Subcutaneous abdominal adipose tissue (tissue), 5 donors: Measurements from ENCODE around the gene SNX9.
"Not testable (repeated sequence)": the region's sequence is repeated elsewhere in the genome, so short reads cannot be mapped to it uniquely, and the experiment has no call there.

Experiments
- H3K27ac ChIP-seq: one replicate; pipeline ENCODE4 v1.7.0; 2013; ENCODE audit warnings: low read depth, mild to moderate bottlenecking, inconsistent platforms, low read length, moderate library complexity
- H3K27me3 ChIP-seq, 5 donors: one replicate each; pipeline ENCODE4 v1.7.0; 2013; ENCODE audit warnings: low read length in 5 of 5, inconsistent platforms in 1 of 5; ENCODE audit not compliant: control insufficient read depth in 5 of 5, insufficient read depth in 4 of 5
- H3K36me3 ChIP-seq, 5 donors: one replicate each; pipeline ENCODE4 v1.7.0; 2013; ENCODE audit warnings: low read length in 5 of 5; ENCODE audit not compliant: control insufficient read depth in 5 of 5, insufficient read depth in 5 of 5
- H3K4me1 ChIP-seq, 5 donors: one replicate each; pipeline ENCODE4 v1.7.0; 2013; ENCODE audit warnings: low read length in 5 of 5, mild to moderate bottlenecking in 3 of 5, moderate library complexity in 1 of 5; ENCODE audit not compliant: control insufficient read depth in 5 of 5, insufficient read depth in 5 of 5
- H3K4me3 ChIP-seq, 5 donors: one replicate each; pipeline ENCODE4 v1.7.0; 2013; ENCODE audit warnings: low read length in 5 of 5, low read depth in 1 of 5
- H3K9ac ChIP-seq, 5 donors: one replicate each; pipeline ENCODE4 v1.7.0; 2013; ENCODE audit warnings: low read length in 5 of 5, mild to moderate bottlenecking in 4 of 5, moderate library complexity in 3 of 5
- H3K9me3 ChIP-seq, 5 donors: one replicate each; pipeline ENCODE4 v1.7.0; 2013; ENCODE audit warnings: low read length in 5 of 5; ENCODE audit not compliant: control insufficient read depth in 5 of 5
- donor health status: healthy.
- donor health status: healthy.
- donor health status: healthy.
- donor health status: healthy.
- donor health status: healthy.

SNX9 gene

GRCh38 chr6:157799561-157799960 lies 23.5 kb upstream of the SNX9 start:
- H3K4me1 ChIP-seq, result peaks cover 0 to 15% (median 10%) of the 10 kb centered on the region in 5 donors
- H3K36me3 ChIP-seq, H3K9me3 ChIP-seq, H3K27me3 ChIP-seq, H3K9ac ChIP-seq, H3K27ac ChIP-seq, H3K4me3 ChIP-seq: not testable (repeated sequence)

GRCh38 chr6:157800420-157801237 lies 22.4 kb upstream of the SNX9 start:
- H3K9ac ChIP-seq, result no peak overlapping the region
- no peak overlapping the region for H3K4me3 ChIP-seq
- no peak overlapping the region for H3K27ac ChIP-seq
- no peaks in the 10 kb centered on the region for H3K36me3 ChIP-seq
- peaks cover 0 to 10% (median 6%) of the 10 kb centered on the region in 5 donors for H3K4me1 ChIP-seq
- H3K9me3 ChIP-seq, result no peaks in the 10 kb centered on the region
- no peaks in the 10 kb centered on the region for H3K27me3 ChIP-seq

GRCh38 chr6:157804448-157805327 lies 18.4 kb upstream of the SNX9 start:
- no peaks in the 10 kb centered on the region for H3K27me3 ChIP-seq
- no peak overlapping the region for H3K27ac ChIP-seq
- H3K9me3 ChIP-seq, result peaks cover 0 to 5% (median 2%) of the 10 kb centered on the region in 5 donors
- no peaks in the 10 kb centered on the region for H3K36me3 ChIP-seq
- H3K9ac ChIP-seq, result no peak overlapping the region
- H3K4me1 ChIP-seq, result no peaks in the 10 kb centered on the region
- no peak overlapping the region for H3K4me3 ChIP-seq

- Histone ChIP-seq H3K27me3 (no peaks in the 10 kb centered on the region), H3K36me3 (no peaks in the 10 kb centered on the region), H3K9ac (no peak overlapping the region), H3K4me3 (no peak overlapping the region), H3K9me3 (peaks cover 0 to 5% (median 2%) of the 10 kb centered on the region in 5 donors), H3K4me1 (no peaks in the 10 kb centered on the region), H3K27ac (no peak overlapping the region)
Measured at GRCh38 chr6:157806131-157806855, 16.8 kb upstream of the SNX9 start.

- peaks cover 0 to 2% (median 0%) of the 10 kb centered on the region in 5 donors for H3K4me1 ChIP-seq
- no peak overlapping the region for H3K4me3 ChIP-seq
- peaks cover 0 to 5% (median 3%) of the 10 kb centered on the region in 5 donors for H3K9me3 ChIP-seq
- H3K27me3 ChIP-seq, result no peaks in the 10 kb centered on the region
- no peak overlapping the region for H3K27ac ChIP-seq
- H3K9ac ChIP-seq, result no peak overlapping the region
- no peaks in the 10 kb centered on the region for H3K36me3 ChIP-seq
Measured at GRCh38 chr6:157806856-157807215, 16.2 kb upstream of the SNX9 start.

GRCh38 chr6:157808405-157808950 lies 14.6 kb upstream of the SNX9 start:
- Histone ChIP-seq H3K4me1 (peaks cover 0 to 7% (median 5%) of the 10 kb centered on the region in 5 donors), H3K9ac (no peak overlapping the region), H3K36me3 (no peaks in the 10 kb centered on the region), H3K9me3 (peaks cover 0 to 6% (median 4%) of the 10 kb centered on the region in 5 donors), H3K27me3 (no peaks in the 10 kb centered on the region), H3K27ac (no peak overlapping the region), H3K4me3 (no peak overlapping the region)

- Histone ChIP-seq H3K36me3 (no peaks in the 10 kb centered on the region), H3K27me3 (no peaks in the 10 kb centered on the region), H3K27ac (no peak overlapping the region), H3K4me1 (peaks cover 3 to 17% (median 14%) of the 10 kb centered on the region in 5 donors), H3K9me3 (peaks cover 0 to 6% (median 4%) of the 10 kb centered on the region in 5 donors), H3K4me3 (no peak overlapping the region), H3K9ac (no peak overlapping the region)
Measured at GRCh38 chr6:157809613-157810012, 13.4 kb upstream of the SNX9 start.

- Histone ChIP-seq H3K27ac (no peak overlapping the region), H3K36me3 (no peaks in the 10 kb centered on the region), H3K4me3 (no peak overlapping the region), H3K9me3 (peaks cover 0 to 6% (median 4%) of the 10 kb centered on the region in 5 donors), H3K9ac (no peak overlapping the region), H3K4me1 (peaks cover 3 to 24% (median 20%) of the 10 kb centered on the region in 5 donors), H3K27me3 (no peaks in the 10 kb centered on the region)
Measured at GRCh38 chr6:157811137-157811475, 11.9 kb upstream of the SNX9 start.

- H3K9me3 ChIP-seq, result peaks cover 0 to 6% (median 4%) of the 10 kb centered on the region in 5 donors
- peaks cover 3 to 24% (median 20%) of the 10 kb centered on the region in 5 donors for H3K4me1 ChIP-seq
- no peaks in the 10 kb centered on the region for H3K36me3 ChIP-seq
- no peaks in the 10 kb centered on the region for H3K27me3 ChIP-seq
- H3K9ac ChIP-seq, result no peak overlapping the region
- H3K4me3 ChIP-seq, result no peak overlapping the region
- no peak overlapping the region for H3K27ac ChIP-seq
Measured at GRCh38 chr6:157811476-157812173, 11.4 kb upstream of the SNX9 start.
